ENCODE measurements around the gene GJB6.

The GJB6 gene

DNA sequence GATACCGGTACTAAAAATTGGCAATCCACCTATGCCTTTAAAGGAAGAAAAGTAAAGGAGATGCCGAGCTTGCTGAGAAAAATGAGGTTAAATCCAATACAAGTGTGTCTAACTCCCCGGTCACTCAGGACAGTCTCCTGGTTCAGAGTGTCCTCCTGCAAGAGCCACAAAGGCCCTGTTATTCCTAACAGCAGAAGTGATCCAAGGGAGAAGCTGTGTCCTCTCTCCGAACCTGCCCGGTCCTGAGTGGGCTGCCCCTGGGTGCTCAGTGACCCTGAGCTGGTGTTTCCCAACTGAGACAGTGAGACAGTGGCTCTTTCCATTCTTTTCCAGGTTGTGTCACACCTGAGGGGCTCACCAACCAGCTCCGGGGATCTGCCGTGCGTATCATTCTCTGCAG is 4.8 kb downstream of the GJB6 start:
- DNase-seq (ENCODE audit: low spot score), result no peak

DNA sequence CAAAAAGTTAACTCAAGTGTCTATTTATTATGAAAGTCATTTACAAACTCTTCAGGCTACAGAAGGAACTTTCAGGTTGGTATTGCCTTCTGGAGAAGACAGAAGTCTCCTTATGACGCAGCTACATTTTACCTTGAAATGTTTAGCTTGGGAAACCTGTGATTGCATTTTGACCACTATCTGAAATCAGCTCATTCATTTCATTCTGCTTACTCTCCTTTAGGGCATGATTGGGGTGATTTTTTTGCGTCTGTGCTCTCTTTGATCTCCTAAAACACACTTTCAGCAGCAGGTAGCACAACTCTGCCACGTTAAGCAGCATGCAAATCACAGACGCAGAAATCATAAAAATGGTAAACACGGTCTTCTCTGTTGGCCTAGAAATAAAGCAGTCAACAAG is 9.6 kb downstream of the GJB6 start:
- DNase-seq (ENCODE audit: low spot score), result no peak

DNA sequence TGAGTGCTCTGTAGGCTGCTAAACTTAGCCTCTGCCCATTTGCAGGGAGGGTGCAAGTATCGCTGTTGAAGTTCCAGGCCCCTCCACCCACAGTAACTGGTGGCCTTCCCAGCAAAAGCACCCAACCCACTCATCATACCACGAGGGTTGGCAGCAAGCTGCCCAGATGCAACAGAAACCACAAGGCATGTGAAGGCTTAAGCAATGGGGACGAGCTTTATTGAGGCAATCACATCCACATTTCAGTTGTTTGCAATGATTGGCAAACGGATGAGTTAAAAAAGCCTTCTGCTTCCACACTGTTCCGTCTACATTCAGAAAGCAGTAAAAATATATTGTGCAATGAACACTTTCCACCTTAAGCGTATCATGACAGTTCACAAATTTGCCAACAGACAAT is 10.3 kb downstream of the GJB6 start:
- no peak for DNase-seq (ENCODE audit: low spot score)

DNA sequence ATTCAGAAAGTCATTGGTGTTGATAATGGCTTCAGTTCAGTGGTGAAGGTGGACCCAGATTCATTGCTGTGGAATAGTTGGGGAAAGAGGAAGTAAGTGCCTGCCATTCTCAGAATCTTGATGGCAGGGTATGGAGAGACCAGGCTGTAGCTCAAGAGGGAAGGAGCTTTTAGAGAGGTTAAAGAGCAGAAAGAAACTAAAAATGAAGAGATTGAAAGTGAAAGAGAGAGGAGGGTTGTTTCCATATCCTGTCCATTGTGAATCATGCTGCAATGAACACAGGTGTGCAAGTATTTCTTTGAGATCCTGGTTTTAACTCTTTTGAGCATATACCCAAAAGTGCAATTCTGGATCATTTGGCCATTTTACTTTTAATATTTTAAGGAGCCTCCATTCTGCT is 12.5 kb downstream of the GJB6 start:
- no peak for DNase-seq (ENCODE audit: low spot score)

DNA sequence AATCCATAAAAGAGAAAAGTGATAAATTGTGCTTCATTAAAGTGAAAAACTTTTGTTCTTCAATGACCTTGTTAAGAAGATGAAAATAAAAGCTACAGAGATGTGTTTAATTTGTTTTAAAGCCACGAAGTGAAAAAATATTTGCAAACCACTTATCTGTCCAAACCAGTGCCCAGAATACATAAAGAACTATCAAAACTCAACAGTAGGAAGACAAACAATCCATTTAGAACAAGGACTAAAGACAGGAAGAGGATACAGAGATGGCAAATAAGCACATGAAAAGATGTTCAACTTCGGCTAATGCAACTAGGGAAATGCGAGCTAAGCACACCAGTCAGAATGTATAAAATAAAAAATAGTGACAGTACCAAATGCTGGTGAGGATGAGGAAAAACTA is 15.0 kb downstream of the GJB6 start:
- no peak for DNase-seq (ENCODE audit: low spot score)

DNA sequence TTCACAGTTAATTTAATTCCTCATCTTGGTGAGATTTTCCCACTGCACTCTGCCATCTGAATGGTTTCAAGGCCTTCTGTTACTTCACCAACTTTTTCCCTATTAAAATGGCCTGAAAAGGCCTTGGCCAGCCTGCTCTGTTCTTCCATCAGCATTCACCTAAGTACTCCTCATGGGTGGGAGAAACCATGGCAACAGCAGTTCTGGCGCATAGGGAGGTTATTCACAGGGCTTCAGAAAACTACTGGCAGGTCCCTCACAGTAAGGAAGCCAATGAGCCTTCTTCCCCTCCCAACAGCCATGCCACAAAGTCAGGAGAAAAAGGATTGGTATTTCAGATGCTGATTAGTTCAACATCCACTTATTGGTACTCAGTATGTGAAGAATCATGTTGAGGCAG is 22.2 kb downstream of the GJB6 start:
- no peak for DNase-seq (ENCODE audit: low spot score)

DNA sequence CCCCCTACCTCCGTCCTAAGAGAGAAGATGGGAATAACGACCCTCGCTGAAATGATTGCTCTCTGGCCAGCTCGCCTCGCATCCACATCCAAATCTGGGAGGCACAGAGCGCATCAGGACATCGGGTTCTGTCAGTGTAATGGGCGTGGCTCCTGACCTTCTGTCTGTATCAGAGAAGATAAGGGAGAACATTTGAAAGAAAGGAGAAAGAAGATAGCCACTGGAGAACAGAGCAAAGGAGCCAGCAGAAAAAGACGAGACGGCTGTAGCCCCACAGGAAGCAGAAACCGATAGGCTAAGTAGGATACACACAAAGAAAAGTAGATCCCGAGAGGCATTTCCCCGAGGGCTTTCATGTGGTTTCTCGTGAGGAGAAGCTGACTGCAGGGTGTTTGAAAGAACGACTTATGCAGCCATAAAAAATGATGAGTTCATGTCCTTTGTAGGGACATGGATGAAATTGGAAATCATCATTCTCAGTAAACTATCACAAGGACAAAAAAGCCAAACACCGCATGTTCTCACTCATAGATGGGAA is 25.4 kb downstream of the GJB6 start:
- no peak for DNase-seq (ENCODE audit: low spot score)

DNA sequence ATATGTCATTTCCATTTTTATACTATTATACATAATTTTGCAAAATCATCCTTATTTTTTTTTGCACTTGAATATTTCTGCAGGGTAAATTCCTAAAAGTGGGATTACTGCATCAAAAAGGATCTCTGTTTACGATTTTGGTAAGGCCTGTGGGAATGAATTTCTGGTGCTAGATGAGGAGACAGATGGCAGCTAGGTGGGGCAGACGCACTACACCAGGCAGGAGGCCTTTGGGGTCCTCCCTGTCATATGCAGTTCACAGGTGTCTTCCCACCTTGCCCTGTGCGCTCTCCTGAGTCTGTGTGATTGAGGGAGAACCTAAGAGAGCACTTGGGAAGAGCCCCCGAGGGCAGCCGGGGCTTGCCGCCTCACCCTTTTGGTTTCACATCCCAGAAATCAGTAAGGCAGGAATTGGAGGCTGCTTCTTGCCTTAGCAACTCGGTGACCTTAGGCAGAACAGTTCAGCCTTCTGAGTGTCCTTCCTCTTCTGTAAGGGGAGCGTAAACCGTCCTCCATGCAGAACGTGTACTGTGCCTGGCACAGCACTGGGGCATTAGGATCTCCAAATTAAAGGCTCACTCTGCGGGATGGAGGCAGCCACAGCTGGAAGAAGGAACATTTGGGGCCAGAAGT is 25.9 kb downstream of the GJB6 start:
- no peak for DNase-seq (ENCODE audit: low spot score)

DNA sequence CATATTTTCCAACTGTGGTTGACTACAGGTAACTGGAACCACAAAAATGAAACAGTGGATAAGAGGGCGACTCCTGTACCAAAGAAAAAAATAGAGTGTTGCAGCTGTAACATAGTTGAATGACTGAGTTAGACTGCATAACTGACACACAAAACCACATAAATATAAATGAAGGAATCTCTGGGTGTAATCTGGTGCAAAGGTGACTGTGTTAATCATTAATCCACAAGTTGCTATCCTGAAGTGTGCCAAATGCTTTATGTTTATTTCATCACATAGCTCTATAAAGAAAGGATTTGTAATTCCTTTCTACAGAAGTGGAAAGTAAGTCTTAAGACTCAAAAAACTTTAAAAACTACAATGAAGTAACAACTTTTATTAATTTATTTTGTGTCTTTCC is 33.3 kb downstream of the GJB6 start:
- peak; percentile 72 for DNase-seq (ENCODE audit: low spot score)

DNA sequence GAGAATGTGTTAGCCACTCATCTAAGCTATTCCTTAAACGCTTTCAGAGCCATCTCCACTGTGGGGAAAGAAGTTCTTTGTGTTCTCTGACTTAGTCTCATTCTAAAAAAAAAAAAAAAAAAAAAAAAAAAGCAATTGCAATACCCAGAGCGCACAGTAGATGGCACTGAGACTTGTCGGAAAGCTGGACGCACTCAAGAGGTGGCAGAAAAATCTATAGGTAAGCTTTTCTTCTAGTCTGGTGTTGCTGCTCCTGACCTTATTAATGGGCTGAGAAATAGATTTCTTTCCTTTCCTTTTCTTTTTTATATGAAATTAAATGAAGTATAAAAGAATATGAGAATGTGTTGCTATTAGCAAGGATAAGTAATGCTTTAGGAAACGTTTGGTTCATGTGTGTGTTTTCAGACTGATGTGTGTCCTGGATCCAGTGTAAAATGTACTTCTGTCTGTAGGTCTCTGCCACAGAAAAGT is 34.7 kb downstream of the GJB6 start:
- peak; percentile 62 for DNase-seq (ENCODE audit: low spot score)

DNA sequence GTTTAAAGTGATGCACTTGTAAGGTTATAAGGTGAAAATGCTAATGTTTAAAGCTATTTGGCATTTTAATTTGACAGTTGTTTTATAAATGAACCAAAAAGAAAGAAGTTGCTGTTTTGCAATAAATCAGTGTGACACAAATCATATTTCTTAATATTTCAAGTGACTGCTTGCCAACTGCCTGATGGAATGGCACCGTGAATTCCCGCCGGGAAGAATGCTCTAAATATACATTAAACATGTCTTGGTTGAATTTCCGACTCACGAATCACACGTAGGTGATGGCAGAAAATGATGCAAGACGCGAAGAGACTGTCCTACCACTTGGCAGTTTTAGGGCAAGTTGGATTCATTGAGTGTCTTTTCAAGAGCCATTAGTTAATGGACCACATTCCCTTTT is 36.3 kb downstream of the GJB6 start:
- DNase-seq (ENCODE audit: low spot score), result no peak

DNA sequence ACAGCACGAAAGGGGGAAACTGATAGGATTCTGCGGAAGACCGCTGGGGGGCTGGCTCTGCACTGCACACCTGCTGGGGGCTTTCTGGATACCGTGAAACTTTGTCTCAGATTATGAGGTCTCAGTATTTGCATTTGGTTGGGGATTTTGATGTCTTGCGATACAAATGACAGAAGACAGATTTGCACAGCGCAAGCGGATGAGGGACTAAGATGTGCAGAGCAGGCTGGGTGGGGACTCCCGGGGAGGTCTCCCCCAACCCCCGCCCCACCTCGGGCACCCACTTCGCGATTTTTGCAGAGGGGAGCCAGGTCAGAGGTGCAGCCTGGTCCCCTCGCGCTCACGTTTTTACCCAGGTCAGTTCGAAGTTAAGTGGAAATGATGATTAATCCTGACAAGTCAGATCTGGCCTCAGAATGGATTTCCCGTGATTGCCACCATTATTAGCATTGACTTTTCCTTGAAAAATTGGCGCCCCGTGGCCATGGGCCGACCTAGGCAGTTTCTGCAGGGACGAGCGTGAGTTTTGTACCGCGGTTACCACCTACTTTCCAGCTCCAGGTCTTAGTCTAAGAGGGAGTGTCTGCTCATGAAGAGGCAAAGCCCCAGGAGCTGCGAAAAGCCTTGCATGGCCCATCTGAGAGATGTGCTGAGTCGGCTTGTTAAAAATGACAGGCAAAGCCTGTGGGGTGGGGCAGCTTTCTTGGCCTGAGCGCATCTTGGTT is 38.0 kb downstream of the GJB6 start:
- DNase-seq (ENCODE audit: low spot score), result no peak

DNA sequence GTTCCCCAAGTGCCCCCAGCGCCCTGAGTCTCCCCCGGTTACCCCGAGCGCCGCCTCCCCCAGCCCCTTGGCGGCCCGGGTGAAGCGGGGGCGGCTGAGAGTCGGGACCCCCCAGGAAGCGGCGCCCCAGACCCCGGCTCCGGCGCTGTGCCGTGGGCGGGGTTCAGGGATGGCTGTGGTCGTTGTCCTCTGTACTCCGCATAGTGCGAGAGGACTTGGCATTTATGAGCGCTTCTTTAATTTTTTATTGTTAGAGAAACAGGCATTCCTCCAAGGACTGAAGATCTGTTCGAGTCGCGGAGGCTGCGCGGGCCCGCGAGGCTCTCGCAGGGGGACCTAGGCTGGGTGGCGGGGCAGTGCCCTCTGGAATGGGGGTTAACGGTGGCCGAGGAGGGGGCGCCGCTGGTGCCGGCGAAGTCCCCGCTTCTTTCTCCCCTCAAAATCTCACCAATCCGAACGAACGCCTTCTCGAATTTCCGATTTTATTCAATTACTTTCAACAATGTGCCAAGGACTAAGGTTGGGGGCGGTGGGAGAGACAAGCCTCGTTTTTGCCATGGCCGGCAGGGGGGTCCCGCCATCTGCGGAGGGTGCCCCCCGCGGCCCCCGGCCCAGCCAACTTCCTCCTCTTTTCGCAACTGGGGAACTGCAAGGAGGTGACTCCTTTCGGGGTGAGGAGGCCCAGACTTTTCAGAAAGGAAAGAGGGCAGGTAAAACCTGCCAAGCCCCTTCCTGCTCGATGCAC is 38.8 kb downstream of the GJB6 start:
- no peak for DNase-seq (ENCODE audit: low spot score)

DNA sequence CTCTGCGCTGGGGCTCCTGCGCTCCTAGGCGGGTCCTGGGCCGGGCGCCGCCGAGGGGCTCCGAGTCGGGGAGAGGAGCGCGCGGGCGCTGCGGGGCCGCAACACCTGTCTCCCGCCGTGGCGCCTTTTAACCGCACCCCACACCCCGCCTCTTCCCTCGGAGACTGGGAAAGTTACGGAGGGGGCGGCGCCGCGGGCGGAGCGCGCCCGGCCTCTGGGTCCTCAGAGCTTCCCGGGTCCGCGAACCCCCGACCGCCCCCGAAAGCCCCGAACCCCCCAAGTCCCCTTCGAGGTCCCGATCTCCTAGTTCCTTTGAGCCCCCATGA is 39.3 kb downstream of the GJB6 start, which contains the start of gene GJB2:
Gene GJB2 (minus strand): TSS at position 103 of the 326 bp plus-strand sequence. CDS start 3,357 bp downstream, outside the sequence.
- DNase-seq (ENCODE audit: low spot score), result no peak

DNA sequence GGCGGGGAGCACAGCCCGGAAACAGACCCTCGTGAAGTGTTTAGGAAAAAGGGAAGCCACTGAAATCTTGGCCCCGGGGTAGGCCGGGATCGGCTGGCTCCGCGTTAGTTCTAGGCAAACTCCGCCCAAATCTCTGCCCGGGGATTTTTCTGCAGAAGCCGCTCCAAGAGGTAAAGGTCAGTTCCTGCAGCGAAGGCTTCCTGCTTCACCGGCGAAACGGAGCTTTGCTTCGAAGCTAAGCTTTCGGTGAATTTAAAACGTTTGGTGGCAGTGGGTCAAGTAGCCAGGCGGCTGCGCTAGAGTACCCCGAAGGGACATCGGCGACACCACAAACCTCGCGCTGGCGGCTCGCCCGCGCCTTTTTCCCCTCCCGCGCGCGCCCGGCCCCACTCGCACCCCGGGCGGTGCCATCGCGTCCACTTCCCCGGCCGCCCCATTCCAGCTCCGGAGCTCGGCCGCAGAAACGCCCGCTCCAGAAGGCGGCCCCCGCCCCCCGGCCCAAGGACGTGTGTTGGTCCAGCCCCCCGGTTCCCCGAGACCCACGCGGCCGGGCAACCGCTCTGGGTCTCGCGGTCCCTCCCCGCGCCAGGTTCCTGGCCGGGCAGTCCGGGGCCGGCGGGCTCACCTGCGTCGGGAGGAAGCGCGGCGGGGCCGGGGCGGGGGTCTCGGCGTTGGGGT is 39.8 kb downstream of the GJB6 start:
- DNase-seq (ENCODE audit: low spot score), result peak; percentile 62

DNA sequence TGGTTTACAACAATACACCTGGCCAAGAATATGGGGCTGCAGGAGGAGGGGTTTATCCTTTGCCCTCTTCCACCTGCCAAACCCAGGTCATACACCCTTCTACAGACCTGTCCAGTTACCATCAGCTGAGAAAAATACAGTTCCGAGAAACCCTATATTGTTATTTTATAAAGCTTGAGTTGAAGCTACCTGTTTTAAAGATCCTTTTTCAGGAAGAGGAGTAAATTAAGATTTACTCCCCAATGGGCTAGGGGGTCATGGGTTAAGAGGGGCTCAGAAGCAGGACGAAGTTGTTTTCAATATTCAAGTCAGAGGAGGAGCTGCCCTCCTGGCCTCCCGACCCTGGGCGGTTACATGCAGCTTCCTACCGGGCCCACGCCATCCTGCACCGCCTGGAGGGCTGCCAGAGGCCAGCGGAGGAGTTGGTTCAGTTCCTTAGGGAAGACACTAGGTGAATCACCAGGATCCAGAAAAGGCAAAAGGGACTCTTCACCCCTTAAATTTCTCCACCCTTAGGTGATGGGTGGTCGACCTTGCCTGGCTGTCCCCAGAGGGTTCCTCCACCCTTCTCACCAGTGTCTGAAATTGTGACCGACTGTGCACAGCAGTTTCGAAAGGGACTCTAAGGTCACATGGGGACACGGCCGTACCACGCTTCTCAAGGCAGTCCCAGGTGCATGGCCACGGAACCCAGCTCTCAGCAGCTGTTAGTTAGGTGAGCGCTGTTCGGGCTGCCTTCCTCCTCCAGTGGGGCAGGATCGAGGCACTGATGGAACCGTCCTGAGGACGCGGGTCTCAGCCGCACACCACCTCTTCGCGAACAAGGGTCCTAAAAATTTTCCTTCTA is 40.6 kb downstream of the GJB6 start:
- peak; percentile 70 for DNase-seq (ENCODE audit: low spot score)

DNA sequence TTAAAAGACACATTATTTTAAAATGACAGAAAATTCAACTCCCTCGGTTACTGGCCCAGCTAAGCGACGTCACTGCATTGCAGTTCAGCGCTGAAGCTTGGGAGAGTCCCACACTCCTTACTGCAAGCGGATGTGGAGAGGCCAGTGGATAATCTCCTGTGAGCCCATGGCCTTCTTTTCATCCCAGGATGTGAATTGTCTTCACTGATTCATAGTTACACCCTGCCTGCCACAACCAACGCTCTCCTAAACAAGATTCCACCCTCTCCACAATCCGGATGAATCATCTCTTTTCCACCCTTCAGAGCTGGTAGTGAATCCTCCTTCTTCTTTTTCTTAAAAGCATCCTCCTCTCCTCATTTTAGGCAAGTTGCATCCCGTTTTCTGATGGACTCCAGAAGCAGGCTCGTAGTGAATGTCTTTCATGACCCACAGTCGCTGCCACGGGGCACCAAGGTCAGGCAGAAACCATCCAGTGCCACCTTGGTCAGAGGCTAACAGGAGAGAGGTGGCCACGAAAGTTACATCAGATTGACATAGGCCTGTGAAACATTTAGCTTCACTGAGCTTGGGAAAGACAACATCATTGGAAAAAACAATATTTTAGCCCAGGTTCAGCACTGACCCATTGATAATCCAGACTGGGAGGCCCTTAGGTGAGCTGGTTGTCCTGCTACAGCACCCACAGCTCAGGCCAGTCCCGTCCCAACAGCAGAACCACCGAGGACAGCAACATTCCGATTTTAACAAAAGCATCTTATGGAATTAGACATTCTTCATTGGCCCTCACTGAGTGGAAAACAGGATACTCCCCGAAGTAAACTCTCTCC is 41.4 kb downstream of the GJB6 start:
- DNase-seq (ENCODE audit: low spot score), result peak; percentile 86

DNA sequence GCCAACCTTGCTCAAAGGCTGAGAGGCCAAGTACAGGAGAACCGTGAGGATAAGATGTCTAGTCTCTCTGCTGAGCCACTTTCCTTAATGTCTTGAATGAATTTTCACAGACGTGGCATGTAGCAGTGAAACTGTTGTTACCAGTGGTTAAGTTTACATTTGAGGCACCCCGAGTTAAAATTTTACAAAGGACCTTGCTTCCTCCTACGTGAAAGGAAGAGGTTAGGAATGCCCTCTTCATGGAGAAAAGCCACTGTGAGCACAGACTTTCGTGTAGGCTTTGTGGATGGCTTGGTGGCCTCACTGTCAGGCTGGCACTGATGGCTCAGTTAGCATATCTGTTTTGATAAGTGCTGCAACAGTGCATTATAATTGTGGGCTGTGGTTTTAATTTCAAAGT is 42.0 kb downstream of the GJB6 start:
- DNase-seq (ENCODE audit: low spot score), result peak; percentile 50

DNA sequence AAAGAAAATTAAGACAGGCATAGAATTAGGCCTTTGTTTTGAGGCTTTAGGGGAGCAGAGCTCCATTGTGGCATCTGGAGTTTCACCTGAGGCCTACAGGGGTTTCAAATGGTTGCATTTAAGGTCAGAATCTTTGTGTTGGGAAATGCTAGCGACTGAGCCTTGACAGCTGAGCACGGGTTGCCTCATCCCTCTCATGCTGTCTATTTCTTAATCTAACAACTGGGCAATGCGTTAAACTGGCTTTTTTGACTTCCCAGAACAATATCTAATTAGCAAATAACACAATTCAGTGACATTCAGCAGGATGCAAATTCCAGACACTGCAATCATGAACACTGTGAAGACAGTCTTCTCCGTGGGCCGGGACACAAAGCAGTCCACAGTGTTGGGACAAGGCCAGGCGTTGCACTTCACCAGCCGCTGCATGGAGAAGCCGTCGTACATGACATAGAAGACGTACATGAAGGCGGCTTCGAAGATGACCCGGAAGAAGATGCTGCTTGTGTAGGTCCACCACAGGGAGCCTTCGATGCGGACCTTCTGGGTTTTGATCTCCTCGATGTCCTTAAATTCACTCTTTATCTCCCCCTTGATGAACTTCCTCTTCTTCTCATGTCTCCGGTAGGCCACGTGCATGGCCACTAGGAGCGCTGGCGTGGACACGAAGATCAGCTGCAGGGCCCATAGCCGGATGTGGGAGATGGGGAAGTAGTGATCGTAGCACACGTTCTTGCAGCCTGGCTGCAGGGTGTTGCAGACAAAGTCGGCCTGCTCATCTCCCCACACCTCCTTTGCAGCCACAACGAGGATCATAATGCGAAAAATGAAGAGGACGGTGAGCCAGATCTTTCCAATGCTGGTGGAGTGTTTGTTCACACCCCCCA is 43.2 kb downstream of the GJB6 start:
- no peak for DNase-seq (ENCODE audit: low spot score)

Data from kidney tubule cell (primary cell).